ENCODE data around the gene PPIH. TPM values are rescaled to one million over a fixed set of nuclear protein-coding genes. Genes with fewer than 3 reads are reported as not detected.

The PPIH gene
- total and polyA plus RNA-seq, 10 of the 15 experiments (the other 5 are each of a cell fraction or from before 2014, with no cell fraction given), result 75.1 to 172 (median 122) TPM

DNA sequence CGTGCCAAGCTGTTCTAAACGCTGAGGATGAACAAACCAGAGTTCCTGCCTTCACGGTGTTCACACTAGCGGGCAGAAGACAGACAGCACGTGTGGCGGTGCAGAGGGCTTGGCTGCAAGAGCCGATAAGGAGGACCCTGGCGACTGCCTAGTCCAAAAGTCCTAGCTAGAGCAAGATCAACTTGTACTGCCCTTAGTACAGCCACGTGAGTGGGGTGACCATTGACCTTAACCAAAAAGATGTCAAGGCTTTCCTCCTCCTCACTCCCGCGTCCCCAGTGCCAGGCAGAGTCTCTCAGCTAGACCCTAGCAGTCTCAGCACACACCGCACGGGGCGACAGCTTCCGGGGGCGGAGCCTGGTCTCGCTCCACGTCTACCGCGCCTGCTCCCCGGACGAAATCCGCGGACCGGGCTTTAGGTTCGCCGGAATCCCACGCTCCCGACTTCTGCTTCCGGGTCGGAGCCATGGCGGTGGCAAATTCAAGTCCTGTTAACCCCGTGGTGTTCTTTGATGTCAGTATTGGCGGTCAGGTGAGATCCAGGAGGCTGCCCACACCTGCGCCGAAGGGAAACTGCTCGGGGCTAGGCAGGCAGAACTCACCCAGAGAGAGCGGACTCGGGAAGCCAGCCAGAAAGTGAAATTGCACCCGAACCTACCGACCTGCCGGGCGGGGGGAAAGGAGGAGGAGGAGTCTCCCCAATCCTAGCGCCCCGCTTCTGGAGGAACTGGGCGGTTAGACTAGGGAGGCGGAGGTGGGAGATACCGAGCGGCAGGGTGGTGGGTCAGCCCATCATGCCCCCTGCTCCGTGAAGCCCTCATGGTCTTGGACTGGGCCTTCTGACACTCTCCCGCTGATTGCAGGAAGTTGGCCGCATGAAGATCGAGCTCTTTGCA lies at the start of gene PPIH (continued):
- TF ChIP-seq STAT1 (conservative IDR thresholded peaks at IDR 0.05) (0 out of 2 replicates have a peak, but pooled peaks have one; percentile 38), ATF7 (IDR thresholded peaks at IDR 0.05; ENCODE audit: low read depth) (0 out of 2 replicates have a peak, but pooled peaks have one; percentile 29), DPF2 (IDR thresholded peaks at IDR 0.05) (peak; percentile 61), KDM1A (IDR thresholded peaks at IDR 0.05; ENCODE audit: borderline replicate concordance) (no peak), ATF3 (IDR thresholded peaks at IDR 0.05; ENCODE audit: borderline replicate concordance, extremely low read depth, low read depth, low read length) (no peak), KLF5 (IDR thresholded peaks at IDR 0.05; ENCODE audit: partially characterized antibody) (peak; percentile 68), NBN (IDR thresholded peaks at IDR 0.05) (peak; percentile 81), ETV6 (conservative IDR thresholded peaks at IDR 0.05 in 1 of 2, IDR thresholded peaks at IDR 0.05 in 1 of 2; ENCODE audit: borderline replicate concordance in 1 of 2, low read depth in 1 of 2) (no peak), TAF1 (IDR thresholded peaks at IDR 0.05; ENCODE audit: borderline replicate concordance, low read depth, low read length) (peak; percentile 25; the same call in 1 of the 2 replicates), BMI1 (IDR thresholded peaks at IDR 0.05; ENCODE audit: borderline replicate concordance) (no peak), BCL11A (IDR thresholded peaks at IDR 0.05; ENCODE audit: low read depth, low read length) (no peak), RUNX3 (IDR thresholded peaks at IDR 0.05; ENCODE audit: low read length) (0 out of 2 replicates have a peak, but pooled peaks have one; percentile 54), NFXL1 (IDR thresholded peaks at IDR 0.05; ENCODE audit: borderline replicate concordance) (no peak), MEF2A (IDR thresholded peaks at IDR 0.05; ENCODE audit: insufficient read depth, low read depth, low read length) (no peak), ZNF384 (IDR thresholded peaks at IDR 0.05; ENCODE audit: borderline replicate concordance, low read depth, low read length) (no peak), CTCF (IDR thresholded peaks at IDR 0.05 in 2 of 3, conservative IDR thresholded peaks at IDR 0.05 in 1 of 3; ENCODE audit: control insufficient read depth in 2 of 3, extremely low read depth in 1 of 3, insufficient read depth in 1 of 3, low read depth in 3 of 3, low read length in 3 of 3) (peak in 1 of 3 experiments; percentile 28; a peak in 1 of 6 replicates)
- TF ChIP-seq, protein P1, sequence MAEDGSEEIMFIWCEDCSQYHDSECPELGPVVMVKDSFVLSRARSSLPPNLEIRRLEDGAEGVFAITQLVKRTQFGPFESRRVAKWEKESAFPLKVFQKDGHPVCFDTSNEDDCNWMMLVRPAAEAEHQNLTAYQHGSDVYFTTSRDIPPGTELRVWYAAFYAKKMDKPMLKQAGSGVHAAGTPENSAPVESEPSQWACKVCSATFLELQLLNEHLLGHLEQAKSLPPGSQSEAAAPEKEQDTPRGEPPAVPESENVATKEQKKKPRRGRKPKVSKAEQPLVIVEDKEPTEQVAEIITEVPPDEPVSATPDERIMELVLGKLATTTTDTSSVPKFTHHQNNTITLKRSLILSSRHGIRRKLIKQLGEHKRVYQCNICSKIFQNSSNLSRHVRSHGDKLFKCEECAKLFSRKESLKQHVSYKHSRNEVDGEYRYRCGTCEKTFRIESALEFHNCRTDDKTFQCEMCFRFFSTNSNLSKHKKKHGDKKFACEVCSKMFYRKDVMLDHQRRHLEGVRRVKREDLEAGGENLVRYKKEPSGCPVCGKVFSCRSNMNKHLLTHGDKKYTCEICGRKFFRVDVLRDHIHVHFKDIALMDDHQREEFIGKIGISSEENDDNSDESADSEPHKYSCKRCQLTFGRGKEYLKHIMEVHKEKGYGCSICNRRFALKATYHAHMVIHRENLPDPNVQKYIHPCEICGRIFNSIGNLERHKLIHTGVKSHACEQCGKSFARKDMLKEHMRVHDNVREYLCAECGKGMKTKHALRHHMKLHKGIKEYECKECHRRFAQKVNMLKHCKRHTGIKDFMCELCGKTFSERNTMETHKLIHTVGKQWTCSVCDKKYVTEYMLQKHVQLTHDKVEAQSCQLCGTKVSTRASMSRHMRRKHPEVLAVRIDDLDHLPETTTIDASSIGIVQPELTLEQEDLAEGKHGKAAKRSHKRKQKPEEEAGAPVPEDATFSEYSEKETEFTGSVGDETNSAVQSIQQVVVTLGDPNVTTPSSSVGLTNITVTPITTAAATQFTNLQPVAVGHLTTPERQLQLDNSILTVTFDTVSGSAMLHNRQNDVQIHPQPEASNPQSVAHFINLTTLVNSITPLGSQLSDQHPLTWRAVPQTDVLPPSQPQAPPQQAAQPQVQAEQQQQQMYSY (CRISPR knock-in tag; IDR thresholded peaks at IDR 0.05), result no peak
- TF ChIP-seq, protein P2, sequence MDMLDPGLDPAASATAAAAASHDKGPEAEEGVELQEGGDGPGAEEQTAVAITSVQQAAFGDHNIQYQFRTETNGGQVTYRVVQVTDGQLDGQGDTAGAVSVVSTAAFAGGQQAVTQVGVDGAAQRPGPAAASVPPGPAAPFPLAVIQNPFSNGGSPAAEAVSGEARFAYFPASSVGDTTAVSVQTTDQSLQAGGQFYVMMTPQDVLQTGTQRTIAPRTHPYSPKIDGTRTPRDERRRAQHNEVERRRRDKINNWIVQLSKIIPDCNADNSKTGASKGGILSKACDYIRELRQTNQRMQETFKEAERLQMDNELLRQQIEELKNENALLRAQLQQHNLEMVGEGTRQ (IDR thresholded peaks at IDR 0.05; ENCODE audit: borderline replicate concordance, low read depth, low read length), result no peak; the same call in 1 of the 2 replicates
- TF ChIP-seq, protein P3, sequence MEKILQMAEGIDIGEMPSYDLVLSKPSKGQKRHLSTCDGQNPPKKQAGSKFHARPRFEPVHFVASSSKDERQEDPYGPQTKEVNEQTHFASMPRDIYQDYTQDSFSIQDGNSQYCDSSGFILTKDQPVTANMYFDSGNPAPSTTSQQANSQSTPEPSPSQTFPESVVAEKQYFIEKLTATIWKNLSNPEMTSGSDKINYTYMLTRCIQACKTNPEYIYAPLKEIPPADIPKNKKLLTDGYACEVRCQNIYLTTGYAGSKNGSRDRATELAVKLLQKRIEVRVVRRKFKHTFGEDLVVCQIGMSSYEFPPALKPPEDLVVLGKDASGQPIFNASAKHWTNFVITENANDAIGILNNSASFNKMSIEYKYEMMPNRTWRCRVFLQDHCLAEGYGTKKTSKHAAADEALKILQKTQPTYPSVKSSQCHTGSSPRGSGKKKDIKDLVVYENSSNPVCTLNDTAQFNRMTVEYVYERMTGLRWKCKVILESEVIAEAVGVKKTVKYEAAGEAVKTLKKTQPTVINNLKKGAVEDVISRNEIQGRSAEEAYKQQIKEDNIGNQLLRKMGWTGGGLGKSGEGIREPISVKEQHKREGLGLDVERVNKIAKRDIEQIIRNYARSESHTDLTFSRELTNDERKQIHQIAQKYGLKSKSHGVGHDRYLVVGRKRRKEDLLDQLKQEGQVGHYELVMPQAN (conservative IDR thresholded peaks at IDR 0.05), result peak; percentile 99
